ENCODE data around the gene PLD3.

DNA sequence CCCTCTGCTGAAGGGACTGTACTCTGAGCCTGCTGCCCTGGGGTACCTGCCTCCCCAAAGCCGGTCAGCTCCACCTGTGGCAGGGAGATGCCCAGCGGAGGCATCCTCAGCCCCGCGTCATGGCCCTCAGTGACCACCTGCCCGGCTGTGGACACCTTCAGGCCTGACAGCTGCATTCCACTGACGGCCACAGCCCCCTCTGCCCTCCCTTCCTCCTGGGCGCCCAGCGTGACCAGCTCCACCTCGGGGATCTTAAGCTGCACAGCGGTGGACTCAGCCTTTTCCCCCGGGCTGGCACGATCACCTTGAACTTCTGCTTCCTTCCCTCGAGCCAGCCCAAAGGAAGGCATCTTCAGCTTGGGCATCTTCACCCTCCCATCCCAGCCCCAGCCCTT, 46.3 kb downstream of the PLD3 start:
- TF ChIP-seq, protein P1, sequence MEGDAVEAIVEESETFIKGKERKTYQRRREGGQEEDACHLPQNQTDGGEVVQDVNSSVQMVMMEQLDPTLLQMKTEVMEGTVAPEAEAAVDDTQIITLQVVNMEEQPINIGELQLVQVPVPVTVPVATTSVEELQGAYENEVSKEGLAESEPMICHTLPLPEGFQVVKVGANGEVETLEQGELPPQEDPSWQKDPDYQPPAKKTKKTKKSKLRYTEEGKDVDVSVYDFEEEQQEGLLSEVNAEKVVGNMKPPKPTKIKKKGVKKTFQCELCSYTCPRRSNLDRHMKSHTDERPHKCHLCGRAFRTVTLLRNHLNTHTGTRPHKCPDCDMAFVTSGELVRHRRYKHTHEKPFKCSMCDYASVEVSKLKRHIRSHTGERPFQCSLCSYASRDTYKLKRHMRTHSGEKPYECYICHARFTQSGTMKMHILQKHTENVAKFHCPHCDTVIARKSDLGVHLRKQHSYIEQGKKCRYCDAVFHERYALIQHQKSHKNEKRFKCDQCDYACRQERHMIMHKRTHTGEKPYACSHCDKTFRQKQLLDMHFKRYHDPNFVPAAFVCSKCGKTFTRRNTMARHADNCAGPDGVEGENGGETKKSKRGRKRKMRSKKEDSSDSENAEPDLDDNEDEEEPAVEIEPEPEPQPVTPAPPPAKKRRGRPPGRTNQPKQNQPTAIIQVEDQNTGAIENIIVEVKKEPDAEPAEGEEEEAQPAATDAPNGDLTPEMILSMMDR (optimal IDR thresholded peaks at IDR 0.05 in 1 of 3, IDR thresholded peaks at IDR 0.05 in 1 of 3, conservative IDR thresholded peaks at IDR 0.05 in 1 of 3; ENCODE audit: extremely low read depth in 1 of 3, insufficient read depth in 2 of 3, low read length in 3 of 3) = no peak
- no peak for TF ChIP-seq EZH2 (IDR thresholded peaks at IDR 0.05; ENCODE audit: low read length)
